Daoy (cell line): ENCODE results near the gene ZNF354C. TPM values are rescaled to one million over a fixed set of nuclear protein-coding genes. Genes with fewer than 3 reads are reported as not detected.
"Not testable (repeated sequence)": the region's sequence is repeated elsewhere in the genome, so short reads cannot be mapped to it uniquely, and the experiment has no call there.

Source experiments
- DNase-seq: peaks from one replicate; pipeline ENCODE4 v3.0.0-alpha.2; 2015; ENCODE audit warnings: low read depth
- total RNA-seq: library from RNA; depleted of rRNA; stranded (reverse); fragments of >200 nt; shearing (Covaris generic); gene quantifications from 2 replicates; pipeline ENCODE4 v1.2.3, GENCODE V29; 2014; rRNA removed

The ZNF354C gene
- total RNA-seq: 2.7 and 3.7 TPM in 2 replicates

- DNase-seq: peak; percentile 92
Observed at GRCh38 chr5:179060116-179061008, at the start of gene ZNF354C. TSS of gene ZNF354C (plus strand) at chr5:179060373. CDS start at chr5:179062069, 1,696 bp downstream.

DNA sequence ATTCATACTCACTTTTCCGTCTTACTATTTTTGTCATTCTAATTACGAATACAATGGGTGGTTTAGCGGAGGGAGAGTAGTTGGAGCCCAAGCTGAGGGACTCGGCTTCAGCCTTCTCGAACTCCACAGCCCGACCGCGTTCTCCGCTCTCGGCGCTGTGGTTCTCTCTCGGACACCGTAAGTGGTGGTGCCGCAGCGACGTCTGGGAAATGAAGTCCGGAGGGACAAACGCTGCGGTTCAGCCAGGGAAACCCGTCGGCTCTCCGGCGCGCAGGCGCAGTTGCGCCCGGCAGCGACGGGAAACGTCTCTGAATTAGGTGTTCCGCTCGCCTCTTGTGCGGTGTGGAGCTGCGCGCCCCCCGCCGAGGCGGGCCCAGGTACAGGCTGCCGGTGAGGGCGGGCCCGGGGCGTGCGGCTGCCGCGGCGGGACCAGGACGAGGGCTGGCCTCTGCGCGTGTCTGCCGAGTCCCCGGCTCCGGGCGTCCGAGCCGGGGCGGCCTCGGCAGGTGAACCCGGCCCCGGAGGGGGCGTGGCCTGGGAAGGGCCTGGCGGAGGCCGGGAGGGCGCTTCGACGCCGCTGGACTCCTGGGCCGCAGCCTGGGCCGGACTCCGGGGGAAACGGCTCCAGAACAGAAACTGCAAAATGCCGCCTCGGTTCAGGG is 36.5 kb upstream of the ZNF354C start, which contains the start of gene ZNF879:
Gene ZNF879, plus strand, starts transcription at position 277 of the 662 bp plus-strand sequence. CDS start 1,201 bp downstream, outside the sequence.
- DNase-seq: peak; percentile 95

GRCh38 chr5:179033004-179033580 is 27.1 kb upstream of the ZNF354C start:
- no peak for DNase-seq

- DNase-seq: no peak
Observed at GRCh38 chr5:179044765-179045164, 15.4 kb upstream of the ZNF354C start.

- no peak for DNase-seq
Observed at GRCh38 chr5:179051784-179052183, 8.4 kb upstream of the ZNF354C start.

DNA sequence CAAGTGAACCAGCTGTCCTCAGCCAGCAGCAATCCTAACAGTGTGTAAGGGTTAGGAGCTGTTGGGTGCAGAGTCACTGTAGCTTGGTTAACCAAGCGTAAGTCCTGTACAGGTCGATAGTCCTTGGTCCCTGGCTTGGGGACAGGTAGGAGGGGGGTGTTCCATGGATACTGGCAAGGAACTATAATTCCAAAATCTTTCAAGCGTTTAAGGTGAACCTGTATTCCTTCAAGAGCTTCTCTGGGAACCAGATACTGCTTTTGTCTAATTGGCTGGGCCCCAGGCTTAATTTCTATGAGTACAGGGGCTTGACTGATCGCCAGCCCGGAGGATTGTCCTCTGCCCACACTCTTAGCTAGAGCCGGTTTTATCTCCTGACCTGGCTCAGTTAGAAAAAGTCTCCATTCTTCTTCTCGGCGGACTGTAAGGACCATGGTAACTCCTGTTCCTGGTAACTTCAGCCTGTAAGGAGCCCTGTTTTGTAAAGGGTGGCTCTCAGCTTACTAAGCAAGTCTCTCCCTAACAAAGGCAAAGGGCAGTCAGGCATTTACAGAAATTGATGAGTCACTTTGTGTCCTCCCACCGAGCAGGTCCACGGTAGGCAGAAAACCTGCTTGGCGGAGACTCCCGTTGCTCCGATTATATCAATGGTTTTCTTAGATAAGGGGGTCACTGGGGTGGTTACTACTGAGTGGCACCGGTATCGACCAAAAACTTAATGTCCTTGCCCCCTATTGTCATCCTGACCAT is 6.0 kb upstream of the ZNF354C start:
- no peak for DNase-seq

DNA sequence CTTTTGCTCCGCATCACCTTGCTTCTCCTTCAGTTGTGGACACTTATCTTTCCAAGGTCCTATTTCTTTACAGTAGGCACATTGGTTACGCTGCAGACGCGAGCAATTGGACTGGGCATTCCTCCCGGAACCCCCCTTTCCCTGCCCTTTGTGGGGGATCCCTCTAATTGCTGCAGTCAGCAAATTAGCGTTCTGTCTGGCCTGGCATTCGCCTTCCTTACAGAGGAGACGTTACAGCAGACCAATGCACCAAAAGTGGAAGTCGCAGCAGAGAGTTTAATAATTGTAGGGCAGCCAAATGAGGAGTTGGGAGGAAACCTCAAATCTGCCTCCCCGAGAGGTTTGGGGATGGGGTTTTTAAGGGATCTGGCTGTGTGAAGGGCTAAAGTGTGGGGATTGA is 5.3 kb upstream of the ZNF354C start:
- DNase-seq: no peak

DNA sequence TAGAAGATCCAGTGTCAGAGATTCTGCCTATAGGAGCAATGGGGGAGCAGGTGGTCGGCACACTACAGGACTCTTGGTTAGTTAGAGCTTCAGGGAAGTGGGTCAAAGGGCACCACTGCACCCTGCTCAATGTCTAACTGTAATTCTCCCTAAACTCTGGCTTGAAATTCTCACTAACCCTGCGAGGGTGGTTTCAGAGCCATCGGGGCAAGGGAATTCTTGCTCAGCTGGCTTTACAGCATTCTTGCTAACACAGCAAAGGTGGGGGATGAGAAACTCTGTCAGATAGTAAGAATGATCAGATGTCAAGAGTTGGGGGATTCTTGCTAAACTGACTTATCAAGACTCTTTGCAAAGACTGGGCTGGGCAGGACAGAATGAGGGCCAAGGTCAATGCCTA is 4.7 kb upstream of the ZNF354C start:
- no peak for DNase-seq

DNA sequence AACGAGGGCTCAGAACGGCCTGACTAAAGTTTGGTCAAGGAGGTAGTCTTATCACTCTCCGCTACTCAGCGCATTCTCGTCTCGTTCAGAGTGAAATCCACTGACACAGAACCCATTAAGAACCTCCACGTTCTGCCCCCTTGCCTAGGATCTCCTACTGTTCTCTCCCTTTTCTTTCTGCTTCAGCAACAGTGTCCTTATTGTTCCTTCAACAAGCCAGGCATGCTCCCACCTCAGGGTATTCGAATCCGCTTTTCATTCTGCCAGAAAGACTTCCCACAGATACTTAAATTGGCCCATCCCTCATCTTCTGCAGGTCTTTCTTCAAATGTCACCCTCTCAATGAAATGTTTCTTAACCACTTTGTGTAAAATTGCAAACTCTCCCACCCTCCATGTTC is 4.3 kb upstream of the ZNF354C start:
- DNase-seq: no peak

DNA sequence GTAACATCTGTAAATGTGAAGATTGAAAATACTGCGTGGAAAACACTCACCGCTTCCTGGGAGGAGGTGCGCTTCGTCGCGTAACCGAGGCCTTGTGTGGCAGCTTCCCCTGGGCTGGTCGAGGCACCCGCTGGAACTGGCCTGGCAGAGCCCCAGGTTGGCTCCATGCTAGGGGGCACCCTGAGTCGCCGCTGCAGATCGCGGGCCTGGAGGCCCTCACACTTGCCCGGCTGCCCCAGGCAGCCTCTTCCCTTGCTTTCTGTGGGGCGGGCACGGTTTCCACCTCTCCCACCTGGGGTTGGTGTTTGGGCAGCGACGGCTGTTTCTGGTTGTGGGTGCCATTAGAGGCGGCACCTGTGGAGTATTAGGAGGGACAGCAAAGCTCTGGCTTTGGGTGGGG is 852 bp downstream of the ZNF354C start:
- no peak for DNase-seq

GRCh38 chr5:179065703-179066102 is 5.5 kb downstream of the ZNF354C start:
- DNase-seq: no peak

GRCh38 chr5:179079165-179079987 is 19.2 kb downstream of the ZNF354C start:
- no peak for DNase-seq

DNA sequence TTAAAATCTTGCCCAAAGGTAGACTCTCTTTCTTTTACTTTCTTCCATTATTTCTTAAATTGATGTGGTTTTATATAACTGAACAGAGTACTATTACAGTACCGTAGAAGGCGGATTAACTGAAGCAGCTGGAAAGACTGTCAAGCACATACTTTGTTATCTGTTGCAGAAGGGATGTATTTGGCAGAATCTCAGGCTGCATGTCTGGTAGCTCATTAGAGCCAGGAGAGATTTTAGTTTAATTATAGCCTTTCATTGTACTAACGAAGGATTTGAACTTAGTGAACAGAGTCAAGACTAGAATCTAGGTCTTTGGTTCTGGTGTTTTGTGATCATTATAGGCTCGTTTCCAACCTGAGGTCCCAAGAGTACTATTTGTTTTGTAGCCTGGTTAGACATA is 20.6 kb downstream of the ZNF354C start:
- no peak for DNase-seq

GRCh38 chr5:179089502-179089901 is 29.3 kb downstream of the ZNF354C start:
- DNase-seq: no peak

GRCh38 chr5:179101282-179101681 is 41.1 kb downstream of the ZNF354C start:
- not testable (repeated sequence) for DNase-seq

- no peak for DNase-seq
Observed at GRCh38 chr5:179110528-179110927, 50.4 kb downstream of the ZNF354C start.

GRCh38 chr5:179111267-179112207 is 51.4 kb downstream of the ZNF354C start:
- no peak for DNase-seq

- no peak for DNase-seq
Observed at GRCh38 chr5:179112469-179113142, 52.4 kb downstream of the ZNF354C start.

- DNase-seq: no peak
Observed at GRCh38 chr5:179113143-179113530, 53.0 kb downstream of the ZNF354C start.
